Posterior cingulate gyrus (tissue), 11 donors: ENCODE results near the gene ZW10.
"Not testable (repeated sequence)": the region's sequence is repeated elsewhere in the genome, so short reads cannot be mapped to it uniquely, and the experiment has no call there.

Experiments
- DNase-seq, 10 donors: peaks; one replicate each; pipeline versions ENCODE4 v3.0.0 to v3.0.0-alpha.2; 2020 to 2021; ENCODE audit warnings: mixed read lengths in 3 of 10
- intact Hi-C: fragments of 100-400 bp; cut with DNase I; formaldehyde crosslinking; loops from one replicate; pipeline ENCODE4 v1.15.1; 2023

ZW10 gene

GRCh38 chr11:113705871-113706655 is 67.4 kb downstream of the ZW10 start, which contains the start of gene TMPRSS5:
TSS of gene TMPRSS5 (minus strand) at chr11:113706308. CDS start at chr11:113706224, 84 bp downstream.
- peak; percentile 74 to 97 (median 84) for DNase-seq
- intact Hi-C loops = no loop called here

GRCh38 chr11:113703551-113703950 is 69.9 kb downstream of the ZW10 start:
- intact Hi-C loops = not testable (repeated sequence)

GRCh38 chr11:113701491-113701890 is 72.0 kb downstream of the ZW10 start:
- intact Hi-C loops = no loop called here
- no peak for DNase-seq

More at GRCh38 chr11:113703551-113703950, 69.9 kb downstream of the ZW10 start:
- DNase-seq = not testable (repeated sequence)

GRCh38 chr11:113698515-113698914 is 75.0 kb downstream of the ZW10 start:
- DNase-seq = no peak
- intact Hi-C loops = no loop called here

GRCh38 chr11:113697756-113698407 is 75.6 kb downstream of the ZW10 start:
- intact Hi-C loops = no loop called here
- DNase-seq = no peak

- DNase-seq = no peak
- intact Hi-C loops = no loop called here
These were observed 76.4 kb downstream of the ZW10 start for GRCh38 chr11:113697111-113697510.

- intact Hi-C loops = no loop called here
- DNase-seq = no peak
These were observed 78.3 kb downstream of the ZW10 start for GRCh38 chr11:113695207-113695606.

GRCh38 chr11:113694390-113694789 is 79.1 kb downstream of the ZW10 start:
- no peak for DNase-seq
- intact Hi-C loops = no loop called here

GRCh38 chr11:113693030-113693429 is 80.5 kb downstream of the ZW10 start:
- no peak for DNase-seq
- intact Hi-C loops = no loop called here

GRCh38 chr11:113690619-113691569 is 82.6 kb downstream of the ZW10 start:
- intact Hi-C loops = no loop called here
- peak in 3 of 10 donors; percentile 23 to 84 (median 80) for DNase-seq

GRCh38 chr11:113689768-113690618 is 83.5 kb downstream of the ZW10 start:
- intact Hi-C loops = no loop called here
- DNase-seq = no peak

GRCh38 chr11:113685654-113686359 is 87.7 kb downstream of the ZW10 start:
- intact Hi-C loops = no loop called here
- DNase-seq = no peak

GRCh38 chr11:113684496-113684895 is 89.0 kb downstream of the ZW10 start:
- intact Hi-C loops = no loop called here
- DNase-seq = peak in 1 of 10 donors; percentile 60

GRCh38 chr11:113683481-113684046 is 89.9 kb downstream of the ZW10 start:
- DNase-seq = no peak
- intact Hi-C loops = no loop called here
